ENCODE measurements around the gene DLGAP1.

Gene DLGAP1

GRCh38 chr18:3747176-3747973 is 707.7 kb downstream of the DLGAP1 start:
- no peak for DNase-seq

DNA sequence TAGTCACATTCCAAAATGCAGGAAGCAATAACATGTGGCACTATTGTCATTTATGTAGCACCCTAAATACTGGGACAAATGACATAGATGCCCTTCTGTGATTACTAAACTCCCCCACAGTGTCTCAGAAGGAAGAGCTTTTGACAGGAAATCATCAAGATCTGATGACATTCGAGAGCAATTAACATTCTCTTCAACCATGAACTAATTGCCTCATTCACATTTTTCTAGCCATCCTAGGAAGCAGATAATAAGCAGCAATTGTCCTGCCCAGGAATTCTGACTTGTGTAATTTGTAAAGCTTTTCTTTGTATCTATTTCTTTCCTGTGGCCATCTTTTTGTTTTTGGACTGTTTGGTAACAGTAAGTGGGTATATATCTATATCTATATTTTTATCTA is 712.6 kb downstream of the DLGAP1 start:
- DNase-seq: no peak

DNA sequence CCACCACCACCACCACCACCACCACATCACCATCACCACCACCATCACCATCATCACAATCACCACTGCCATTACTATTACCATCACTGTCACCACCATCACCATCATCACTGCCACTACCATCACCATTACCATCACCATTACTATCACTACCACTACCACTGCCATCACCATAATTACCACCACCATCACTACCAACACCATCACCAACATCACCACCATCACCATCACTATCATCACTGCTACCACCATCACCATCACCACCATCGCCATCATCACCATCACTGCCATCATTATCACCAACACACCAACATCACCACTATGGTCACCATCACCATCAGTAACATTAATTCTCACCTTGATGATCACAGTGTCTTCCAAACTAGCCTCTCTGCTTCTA is 713.8 kb downstream of the DLGAP1 start:
- no peak for DNase-seq

- no peak for DNase-seq
Observed at GRCh38 chr18:3728704-3729437, 726.2 kb downstream of the DLGAP1 start.

DNA sequence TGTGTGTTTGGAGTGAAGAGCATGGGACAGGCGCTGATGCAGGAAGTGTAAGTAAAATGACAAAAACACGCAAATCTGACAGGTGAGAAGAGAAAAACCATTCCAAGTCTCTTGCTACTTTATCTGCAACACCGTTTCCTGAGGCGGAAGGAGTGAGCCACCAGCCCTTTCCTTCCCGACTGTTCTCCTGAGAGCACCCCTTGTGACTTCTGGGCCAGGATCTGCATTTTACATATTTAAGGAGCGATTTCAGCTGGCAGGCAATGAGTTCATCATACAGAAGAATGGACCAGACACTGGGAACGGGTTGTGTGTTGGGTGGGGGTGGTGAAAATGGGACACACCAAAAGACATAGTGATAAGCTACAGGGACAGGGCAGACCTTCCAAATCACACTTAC is 727.8 kb downstream of the DLGAP1 start:
- no peak for DNase-seq

DNA sequence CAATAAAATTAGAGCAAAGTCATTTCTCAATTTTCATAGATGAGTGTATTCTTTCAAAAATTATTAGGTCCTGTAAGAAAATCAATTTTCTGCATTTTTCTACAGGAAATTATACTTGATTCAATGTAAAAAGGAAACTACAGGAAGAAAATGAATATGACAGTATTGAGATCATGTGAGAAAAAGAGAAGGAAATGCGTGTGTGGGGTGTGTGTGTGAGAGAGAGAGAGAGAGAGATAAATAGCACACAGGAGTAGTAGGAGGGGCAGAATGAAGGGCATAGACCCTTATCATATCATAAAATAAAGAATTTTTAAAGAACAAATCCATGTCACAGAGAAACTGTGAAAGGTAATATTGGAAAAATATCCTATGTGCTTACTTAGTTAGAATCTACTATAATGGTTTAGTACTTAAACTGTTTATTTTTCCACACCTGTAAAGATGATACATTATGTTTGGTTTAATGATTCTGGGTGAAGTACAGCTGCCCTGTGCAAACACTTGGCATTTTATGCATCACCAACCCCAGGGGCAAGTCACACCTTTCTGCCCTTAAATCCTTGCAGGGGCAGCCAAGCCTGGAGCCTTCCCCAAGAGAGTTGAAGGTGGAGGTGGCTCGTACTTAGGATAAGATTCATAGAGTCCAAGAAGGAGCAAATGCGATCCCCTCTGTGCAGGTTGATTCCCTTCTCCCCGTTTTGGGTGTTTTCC is 728.7 kb downstream of the DLGAP1 start:
- DNase-seq: no peak

DNA sequence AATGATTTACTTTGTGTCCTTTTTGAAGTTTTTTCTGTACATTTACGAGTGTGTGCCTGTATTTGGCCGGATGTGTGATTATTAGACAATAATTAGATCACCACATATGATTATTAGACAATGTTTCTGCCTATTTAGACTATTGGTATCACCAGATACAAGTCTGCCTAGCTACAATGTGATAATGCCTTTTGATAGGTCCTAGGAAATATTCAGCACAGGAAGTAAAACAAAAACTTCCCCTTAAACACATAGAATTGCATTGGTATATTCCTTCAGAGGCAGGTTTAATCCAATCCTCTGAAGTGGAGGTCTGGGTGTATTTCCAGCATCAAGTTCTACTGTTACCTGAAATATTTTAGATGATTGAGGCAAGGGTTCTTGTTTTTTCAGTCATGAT is 730.0 kb downstream of the DLGAP1 start:
- DNase-seq: no peak

DNA sequence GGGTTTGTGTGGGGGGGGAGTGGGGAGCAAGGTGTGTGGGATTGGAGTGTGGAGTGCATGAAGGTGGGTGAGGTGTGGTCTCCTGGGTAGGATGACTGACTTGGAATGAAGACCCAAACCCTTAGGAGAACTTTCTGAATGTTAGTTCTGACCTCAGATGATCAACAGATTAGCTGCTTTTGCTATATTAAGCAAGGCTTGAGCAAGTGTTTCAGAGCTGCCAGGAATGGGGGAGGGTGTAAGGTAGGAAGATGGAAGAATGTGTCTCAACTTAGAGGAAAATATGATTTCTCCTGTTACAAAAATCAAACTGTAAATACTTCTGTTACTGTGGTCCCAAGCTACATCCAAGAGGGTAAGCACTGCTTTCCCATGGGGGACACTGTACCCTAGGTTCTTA is 731.6 kb downstream of the DLGAP1 start:
- no peak for DNase-seq

DNA sequence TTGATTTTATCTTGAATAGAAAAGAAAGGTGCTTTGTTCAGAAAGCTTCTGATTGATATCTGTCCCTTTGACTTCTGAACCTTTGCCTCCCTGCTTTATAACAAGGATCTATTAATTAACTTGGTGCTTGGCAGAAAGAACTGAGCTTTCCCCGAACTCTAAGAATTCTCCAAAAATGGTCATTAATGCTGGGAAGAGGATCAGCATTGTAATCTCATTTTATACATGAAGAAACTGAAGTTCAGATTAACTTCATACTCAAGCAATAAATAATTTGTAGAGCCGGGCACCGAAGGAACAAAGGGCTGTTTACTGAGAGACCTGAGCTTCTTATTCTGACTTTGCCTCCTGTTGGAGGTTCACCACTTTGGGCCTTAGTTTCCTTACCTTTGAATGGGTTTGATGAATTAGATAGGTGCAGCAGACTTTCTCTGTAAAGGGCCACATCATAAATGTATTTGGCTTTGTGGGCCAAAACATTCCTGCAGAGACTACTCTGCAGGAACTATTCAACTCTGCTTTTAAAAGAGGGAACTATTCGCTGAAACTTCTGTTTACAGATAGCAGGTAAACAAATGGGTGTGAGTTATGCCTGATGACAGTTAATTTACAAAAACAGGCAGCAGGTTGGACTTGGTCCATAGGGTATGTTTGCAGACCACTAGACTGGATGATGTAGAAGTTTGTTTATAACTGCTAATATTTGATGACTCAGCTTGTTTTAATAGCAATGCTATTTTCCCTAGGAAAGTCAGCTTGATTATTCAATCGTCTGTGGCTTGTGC is 732.3 kb downstream of the DLGAP1 start:
- DNase-seq: no peak

GRCh38 chr18:3721771-3722648 is 733.1 kb downstream of the DLGAP1 start:
- no peak for DNase-seq

DNA sequence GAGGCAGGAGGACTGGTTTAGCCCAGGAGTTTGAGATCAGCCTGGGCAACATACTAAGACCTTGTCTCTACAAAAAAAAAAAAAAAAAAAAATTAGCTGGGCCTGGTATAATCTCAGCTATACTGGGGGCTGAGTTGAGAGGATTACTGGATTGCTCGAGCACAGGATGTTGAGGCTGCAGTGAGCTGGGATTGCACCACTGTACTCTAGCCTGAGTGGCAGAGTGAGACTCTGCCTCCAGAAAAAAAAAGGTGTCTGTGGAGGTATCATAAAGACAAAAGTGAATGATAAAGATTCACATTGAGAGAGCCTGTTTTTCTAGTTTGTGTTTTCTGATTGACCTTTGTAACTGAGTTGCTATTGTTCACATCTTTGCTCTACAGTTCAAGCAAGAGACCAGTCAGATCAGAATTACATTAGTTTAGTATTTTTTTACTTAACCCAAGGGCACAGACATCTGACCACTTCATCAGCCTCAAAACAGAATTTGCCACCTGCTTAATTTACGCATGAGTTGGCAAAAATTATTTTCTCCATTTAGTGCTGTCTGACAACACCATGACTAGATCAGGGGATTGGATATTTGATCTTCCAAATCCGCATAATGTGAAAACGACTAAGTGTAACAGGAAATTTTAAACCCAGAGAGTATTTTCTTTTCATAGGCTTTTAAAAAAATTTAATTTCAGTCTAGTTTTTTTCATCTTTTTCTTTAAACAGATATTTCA is 734.1 kb downstream of the DLGAP1 start:
- DNase-seq: no peak

GRCh38 chr18:3720159-3720558 is 734.9 kb downstream of the DLGAP1 start:
- DNase-seq: no peak

DNA sequence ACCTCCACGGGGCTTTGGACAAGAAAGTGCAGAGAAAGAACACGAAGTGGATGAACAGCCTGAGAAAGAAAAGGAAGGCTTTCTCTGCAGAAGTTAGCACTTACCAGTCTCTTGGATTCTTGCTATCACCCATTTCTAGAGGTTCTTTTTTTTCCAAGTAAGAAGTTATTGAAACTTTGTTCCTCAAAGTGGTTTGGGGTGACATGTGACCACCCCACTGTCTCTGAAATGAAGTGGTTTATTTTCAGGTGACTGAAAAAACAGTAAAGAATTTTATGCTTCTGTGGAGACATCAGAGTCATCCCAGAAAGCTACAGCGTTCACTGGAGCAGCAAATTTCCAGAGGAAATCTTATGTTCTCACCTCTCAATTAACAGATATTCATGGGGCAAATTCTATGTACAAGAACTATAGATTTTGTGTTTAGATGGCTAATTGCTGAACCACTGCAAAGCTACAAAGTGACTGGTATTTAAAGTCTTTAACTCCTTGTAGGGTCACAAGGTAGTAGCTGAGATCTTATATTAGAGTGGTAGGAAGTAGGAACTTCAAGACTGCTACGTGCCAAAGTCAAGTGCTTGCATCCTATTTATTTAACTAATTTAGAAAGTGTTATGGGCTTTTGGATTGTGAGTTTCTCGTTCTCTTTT is 737.6 kb downstream of the DLGAP1 start:
- no peak for DNase-seq

GRCh38 chr18:3716116-3716660 is 738.9 kb downstream of the DLGAP1 start:
- no peak for DNase-seq

- DNase-seq: no peak
Observed at GRCh38 chr18:3715231-3716080, 739.7 kb downstream of the DLGAP1 start.

GRCh38 chr18:3713708-3714107 is 741.4 kb downstream of the DLGAP1 start:
- DNase-seq: no peak

GRCh38 chr18:3713166-3713565 is 741.9 kb downstream of the DLGAP1 start:
- DNase-seq: no peak

- DNase-seq: no peak
Observed at GRCh38 chr18:3712491-3712890, 742.6 kb downstream of the DLGAP1 start.

DNA sequence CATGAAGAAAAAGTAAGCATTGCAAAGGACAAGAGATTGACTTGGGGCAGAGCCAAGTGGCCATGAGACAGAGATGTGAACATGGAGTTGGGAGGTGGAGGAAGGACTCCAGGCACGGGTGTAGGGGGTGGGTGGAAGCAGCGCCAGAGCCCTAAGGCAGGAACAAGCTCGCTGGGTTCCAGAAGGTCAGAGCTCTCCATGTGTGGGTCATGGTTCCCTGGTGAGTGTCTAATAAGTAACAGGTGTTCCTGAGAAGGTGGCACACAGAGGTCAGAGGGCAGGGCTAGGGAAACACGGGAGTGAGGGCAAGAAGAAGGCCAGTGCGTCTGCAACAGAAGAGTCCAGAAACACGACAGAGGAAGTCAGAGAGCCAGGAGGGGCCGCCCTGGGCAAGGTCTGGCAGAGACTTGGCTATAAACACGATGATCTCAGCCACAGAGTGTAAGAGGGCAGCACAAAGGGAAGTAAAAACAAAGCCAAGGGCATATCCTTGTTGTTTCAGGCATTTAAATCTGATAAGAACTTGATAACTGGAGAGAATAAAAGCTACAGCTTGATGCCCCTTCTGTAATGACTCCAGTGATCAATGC is 744.3 kb downstream of the DLGAP1 start:
- DNase-seq: no peak
